Measurements from ENCODE around the gene PAK1. TPM values are rescaled to one million over a fixed set of nuclear protein-coding genes. Genes with fewer than 3 reads are reported as not detected.
A peak's percentile ranks its signal among the peaks of the same experiment; 100 is the strongest.

Gene PAK1
- 10 to 100 TPM; 18.9 to 67.2 (median 23.3) TPM for total RNA-seq
- polyA plus RNA-seq, result 10 to 100 TPM; 15.5 to 17.6 TPM
- total RNA-seq, result 18.4 reads per million, percentile 48 among the genes with 10 or more reads in this experiment

- Histone ChIP-seq H3K4me3 (ENCODE audit: low read length) (peak within 1 kb of the TSS; percentile 43), H3K4me1 (ENCODE audit: control insufficient read depth in 2 of 2, insufficient read depth in 2 of 2, low read length in 2 of 2) (no peaks in the 10 kb centered on the region), H3K36me3 (ENCODE audit: control insufficient read depth in 2 of 3, insufficient read depth in 3 of 3, low read length in 3 of 3) (no peaks in the 10 kb centered on the region), H3K27me3 (ENCODE audit: control insufficient read depth in 2 of 2, insufficient read depth in 2 of 2, low read length in 2 of 2) (no peaks in the 10 kb centered on the region), H3K9me3 (ENCODE audit: control insufficient read depth in 2 of 3, low read length in 3 of 3) (no peaks in the 10 kb centered on the region), H3K27ac (ENCODE audit: low read depth, low read length) (peak within 1 kb of the TSS; percentile 75)
- Mint-ChIP-seq H3K4me1 (peaks cover 12 to 29% (median 23%) of the 10 kb centered on the region in 7 donors), H3K4me3 (peak within 1 kb of the TSS; percentile 85 to 99 (median 92)), H3K36me3 (peaks cover 0 to 4% (median 0%) of the 10 kb centered on the region in 5 donors), H3K27ac (peak within 1 kb of the TSS; percentile 87 to 100 (median 96)), H3K27me3 (peaks cover 0 to 37% (median 0%) of the 10 kb centered on the region in 5 donors), H3K9me3 (peaks cover 0 to 4% (median 0%) of the 10 kb centered on the region in 11 donors)
- POLR2A ChIA-PET, result interaction anchor here (0.6 to 1.0 kb wide), 2 partner anchors 62 to 597 kb away, joined by 3 to 6 read pairs; no protein-coding TSS in a partner anchor
- DNase-seq, result peak; percentile 79 to 96 (median 85)
- intact Hi-C loops (cut with micrococcal nuclease), result loop anchor here (1.0 to 10.0 kb wide), 7 partner anchors 63 to 1101 kb away; partner anchors contain the start of genes ACER3 (in 1 of the 2), INTS4 (in 1 of the 2), NARS2 (in 1 of the 2) and RSF1 (in 1 of the 2)
- CTCF ChIA-PET, result interaction anchor here (0.8 to 1.3 kb wide), 3 partner anchors 13 to 62 kb away, joined by 3 to 5 read pairs (median 3); no protein-coding TSS in a partner anchor
- peak; percentile 89 for ATAC-seq
Observed at GRCh38 chr11:77473801-77474683, at the start of gene PAK1. Gene PAK1 (minus strand): TSS chr11:77474094. CDS start chr11:77392520, 81,574 bp downstream.

GRCh38 chr11:77522215-77522614 lies 48.3 kb upstream of the PAK1 start:
- Mint-ChIP-seq H3K9me3 (no peaks in the 10 kb centered on the region), H3K4me1 (peaks cover 0 to 3% (median 0%) of the 10 kb centered on the region in 7 donors), H3K36me3 (no peaks in the 10 kb centered on the region), H3K27me3 (peaks cover 0 to 6% (median 0%) of the 10 kb centered on the region in 5 donors), H3K27ac (no peak overlapping the region), H3K4me3 (no peak overlapping the region)
- ChIA-PET POLR2A (no interaction called here), CTCF (no interaction called here)
- Histone ChIP-seq H3K36me3 (ENCODE audit: control insufficient read depth in 2 of 3, insufficient read depth in 3 of 3, low read length in 3 of 3) (no peaks in the 10 kb centered on the region), H3K27me3 (ENCODE audit: control insufficient read depth in 2 of 2, insufficient read depth in 2 of 2, low read length in 2 of 2) (no peaks in the 10 kb centered on the region), H3K4me1 (ENCODE audit: control insufficient read depth in 2 of 2, insufficient read depth in 2 of 2, low read length in 2 of 2) (no peaks in the 10 kb centered on the region), H3K4me3 (ENCODE audit: low read length) (no peak overlapping the region), H3K27ac (ENCODE audit: low read depth, low read length) (no peak overlapping the region), H3K9me3 (ENCODE audit: control insufficient read depth in 2 of 3, low read length in 3 of 3) (no peaks in the 10 kb centered on the region)
- intact Hi-C loops (cut with micrococcal nuclease), result no loop called here
- DNase-seq (no peak), ATAC-seq (no peak)

- Mint-ChIP-seq H3K9me3 (no peaks in the 10 kb centered on the region), H3K4me1 (peaks cover 0 to 3% (median 0%) of the 10 kb centered on the region in 7 donors), H3K36me3 (no peaks in the 10 kb centered on the region), H3K27me3 (peaks cover 0 to 8% (median 0%) of the 10 kb centered on the region in 5 donors), H3K4me3 (no peak overlapping the region), H3K27ac (no peak overlapping the region)
- ChIA-PET POLR2A (no interaction called here), CTCF (no interaction called here)
- ATAC-seq (no peak), DNase-seq (no peak)
- no peak overlapping the region for H3K27ac ChIP-seq (ENCODE audit: low read depth, low read length)
- no peaks in the 10 kb centered on the region for H3K9me3 ChIP-seq (ENCODE audit: control insufficient read depth in 2 of 3, low read length in 3 of 3)
- H3K4me1 ChIP-seq (ENCODE audit: control insufficient read depth in 2 of 2, insufficient read depth in 2 of 2, low read length in 2 of 2), result no peaks in the 10 kb centered on the region
- H3K27me3 ChIP-seq (ENCODE audit: control insufficient read depth in 2 of 2, insufficient read depth in 2 of 2, low read length in 2 of 2), result no peaks in the 10 kb centered on the region
- H3K36me3 ChIP-seq (ENCODE audit: control insufficient read depth in 2 of 3, insufficient read depth in 3 of 3, low read length in 3 of 3), result no peaks in the 10 kb centered on the region
- no peak overlapping the region for H3K4me3 ChIP-seq (ENCODE audit: low read length)
- intact Hi-C loops (cut with micrococcal nuclease), result no loop called here
Observed at GRCh38 chr11:77519847-77520246, 46.0 kb upstream of the PAK1 start.

- Mint-ChIP-seq H3K9me3 (no peaks in the 10 kb centered on the region), H3K27me3 (peaks cover 0 to 8% (median 0%) of the 10 kb centered on the region in 5 donors), H3K36me3 (no peaks in the 10 kb centered on the region), H3K4me1 (peaks cover 0 to 1% (median 0%) of the 10 kb centered on the region in 7 donors), H3K4me3 (no peak overlapping the region), H3K27ac (no peak overlapping the region)
- H3K27ac ChIP-seq (ENCODE audit: low read depth, low read length), result no peak overlapping the region
- no peaks in the 10 kb centered on the region for H3K4me1 ChIP-seq (ENCODE audit: control insufficient read depth in 2 of 2, insufficient read depth in 2 of 2, low read length in 2 of 2)
- no peaks in the 10 kb centered on the region for H3K36me3 ChIP-seq (ENCODE audit: control insufficient read depth in 2 of 3, insufficient read depth in 3 of 3, low read length in 3 of 3)
- ChIA-PET CTCF (no interaction called here), POLR2A (no interaction called here)
- DNase-seq, result no peak
- H3K4me3 ChIP-seq (ENCODE audit: low read length), result no peak overlapping the region
- intact Hi-C loops (cut with micrococcal nuclease), result no loop called here
- H3K9me3 ChIP-seq (ENCODE audit: control insufficient read depth in 2 of 3, low read length in 3 of 3), result no peaks in the 10 kb centered on the region
- ATAC-seq, result no peak
- no peaks in the 10 kb centered on the region for H3K27me3 ChIP-seq (ENCODE audit: control insufficient read depth in 2 of 2, insufficient read depth in 2 of 2, low read length in 2 of 2)
Observed at GRCh38 chr11:77518471-77518870, 44.6 kb upstream of the PAK1 start.

GRCh38 chr11:77517753-77518152 lies 43.9 kb upstream of the PAK1 start:
- peaks cover 0 to 1% (median 0%) of the 10 kb centered on the region in 7 donors for H3K4me1 Mint-ChIP-seq
- ATAC-seq, result no peak
- H3K36me3 Mint-ChIP-seq, result no peaks in the 10 kb centered on the region
- no peak overlapping the region for H3K4me3 Mint-ChIP-seq
- H3K27me3 ChIP-seq (ENCODE audit: control insufficient read depth in 2 of 2, insufficient read depth in 2 of 2, low read length in 2 of 2), result no peaks in the 10 kb centered on the region
- H3K27ac Mint-ChIP-seq, result no peak overlapping the region
- H3K4me1 ChIP-seq (ENCODE audit: control insufficient read depth in 2 of 2, insufficient read depth in 2 of 2, low read length in 2 of 2), result no peaks in the 10 kb centered on the region
- POLR2A ChIA-PET, result no interaction called here
- H3K27ac ChIP-seq (ENCODE audit: low read depth, low read length), result no peak overlapping the region
- H3K27me3 Mint-ChIP-seq, result peaks cover 0 to 8% (median 3%) of the 10 kb centered on the region in 5 donors
- no peaks in the 10 kb centered on the region for H3K9me3 ChIP-seq (ENCODE audit: control insufficient read depth in 2 of 3, low read length in 3 of 3)
- no peaks in the 10 kb centered on the region for H3K9me3 Mint-ChIP-seq
- intact Hi-C loops (cut with micrococcal nuclease), result no loop called here
- DNase-seq, result no peak
- CTCF ChIA-PET, result interaction anchor here (0.6 kb wide), 1 partner anchor 31 kb away, joined by 3 read pairs; no protein-coding TSS in a partner anchor
- no peak overlapping the region for H3K4me3 ChIP-seq (ENCODE audit: low read length)
- H3K36me3 ChIP-seq (ENCODE audit: control insufficient read depth in 2 of 3, insufficient read depth in 3 of 3, low read length in 3 of 3), result no peaks in the 10 kb centered on the region

- no peak for ATAC-seq
- no peaks in the 10 kb centered on the region for H3K4me1 ChIP-seq (ENCODE audit: control insufficient read depth in 2 of 2, insufficient read depth in 2 of 2, low read length in 2 of 2)
- Mint-ChIP-seq H3K9me3 (no peaks in the 10 kb centered on the region), H3K27ac (no peak overlapping the region), H3K4me3 (no peak overlapping the region), H3K27me3 (peaks cover 0 to 9% (median 7%) of the 10 kb centered on the region in 5 donors), H3K4me1 (no peaks in the 10 kb centered on the region), H3K36me3 (no peaks in the 10 kb centered on the region)
- intact Hi-C loops (cut with micrococcal nuclease), result no loop called here
- DNase-seq, result no peak
- H3K36me3 ChIP-seq (ENCODE audit: control insufficient read depth in 2 of 3, insufficient read depth in 3 of 3, low read length in 3 of 3), result no peaks in the 10 kb centered on the region
- ChIA-PET POLR2A (no interaction called here), CTCF (interaction anchor here (0.6 kb wide), 1 partner anchor 31 kb away, joined by 3 read pairs; no protein-coding TSS in a partner anchor)
- no peaks in the 10 kb centered on the region for H3K9me3 ChIP-seq (ENCODE audit: control insufficient read depth in 2 of 3, low read length in 3 of 3)
- no peak overlapping the region for H3K4me3 ChIP-seq (ENCODE audit: low read length)
- no peaks in the 10 kb centered on the region for H3K27me3 ChIP-seq (ENCODE audit: control insufficient read depth in 2 of 2, insufficient read depth in 2 of 2, low read length in 2 of 2)
- H3K27ac ChIP-seq (ENCODE audit: low read depth, low read length), result no peak overlapping the region
Observed at GRCh38 chr11:77517226-77517625, 43.3 kb upstream of the PAK1 start.
